ENCODE data around the gene FOXO4.
"Not testable (repeated sequence)": the region's sequence is repeated elsewhere in the genome, so short reads cannot be mapped to it uniquely, and the experiment has no call there.

Gene FOXO4

DNA sequence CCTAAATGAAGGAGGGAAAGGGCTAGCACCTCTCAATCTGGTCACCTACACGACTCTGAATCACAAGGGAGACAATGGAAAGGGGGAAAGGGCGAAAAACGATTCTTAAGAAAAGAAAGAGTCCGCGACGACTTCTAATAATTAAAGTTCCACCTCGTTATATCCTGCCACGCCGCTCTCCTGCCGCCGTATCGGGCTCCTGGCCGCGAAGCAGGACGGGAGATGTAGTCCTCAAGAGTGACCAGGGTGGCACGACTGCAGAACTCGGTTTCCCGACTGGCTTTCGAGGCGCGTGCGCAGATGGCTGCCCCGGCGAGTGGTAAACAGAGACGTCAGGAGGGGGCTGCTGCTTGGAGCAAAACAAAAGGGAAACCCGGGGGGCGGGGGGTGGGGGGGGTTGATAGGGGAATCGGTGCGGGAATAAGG, at the start of gene FOXO4:
TSS of gene FOXO4 (plus strand) at position 297 of the 426 bp plus-strand sequence. CDS start 678 bp downstream, outside the sequence.
- DNase-seq, result peak; percentile 16 to 93 (median 82)

DNA sequence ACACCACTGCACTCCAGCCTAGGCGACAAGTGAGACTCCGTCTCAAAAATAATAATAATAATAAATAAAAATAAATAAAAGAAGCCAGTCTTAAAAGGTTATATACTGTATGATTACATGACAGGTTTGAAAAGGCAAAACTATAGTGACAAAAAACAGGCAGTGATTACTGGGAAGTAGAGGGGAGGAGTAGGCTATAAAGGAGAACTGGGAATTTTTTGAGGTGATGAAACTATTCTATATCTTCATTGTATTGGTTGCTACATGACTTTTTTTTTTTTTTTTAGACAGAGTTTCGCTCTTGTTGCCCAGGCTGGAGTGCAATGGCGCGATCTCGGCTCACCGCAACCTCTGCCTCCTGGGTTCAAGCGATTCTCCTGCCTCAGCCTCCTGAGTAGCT, 47.8 kb upstream of the FOXO4 start:
- DNase-seq, result not testable (repeated sequence)

- DNase-seq, result no peak
These were observed 42.9 kb upstream of the FOXO4 start for GRCh38 chrX:71052721-71053120.

DNA sequence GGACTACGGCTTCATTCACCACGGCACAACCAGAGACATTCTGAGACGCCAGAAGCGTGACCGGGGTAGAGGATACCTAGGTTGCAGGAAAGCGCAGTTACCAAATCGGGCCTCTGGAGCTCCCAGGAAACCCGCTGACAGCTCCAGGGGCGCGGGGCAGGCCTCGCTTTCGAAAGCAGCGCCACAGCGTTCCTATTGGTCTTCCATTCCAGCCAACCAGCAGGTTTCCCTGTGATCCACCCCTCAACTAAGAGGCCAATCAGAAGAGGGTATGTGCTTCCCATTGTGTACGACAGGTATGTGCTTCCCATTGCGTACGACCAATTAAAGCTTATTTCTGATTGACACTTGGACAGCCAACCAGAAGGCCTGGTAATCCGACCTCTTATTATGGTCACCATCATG, 42.4 kb upstream of the FOXO4 start:
- peak in 6 of 58 donors; percentile 0 to 4 (median 0) for DNase-seq

GRCh38 chrX:71056867-71057266, 38.8 kb upstream of the FOXO4 start:
- DNase-seq, result no peak

DNA sequence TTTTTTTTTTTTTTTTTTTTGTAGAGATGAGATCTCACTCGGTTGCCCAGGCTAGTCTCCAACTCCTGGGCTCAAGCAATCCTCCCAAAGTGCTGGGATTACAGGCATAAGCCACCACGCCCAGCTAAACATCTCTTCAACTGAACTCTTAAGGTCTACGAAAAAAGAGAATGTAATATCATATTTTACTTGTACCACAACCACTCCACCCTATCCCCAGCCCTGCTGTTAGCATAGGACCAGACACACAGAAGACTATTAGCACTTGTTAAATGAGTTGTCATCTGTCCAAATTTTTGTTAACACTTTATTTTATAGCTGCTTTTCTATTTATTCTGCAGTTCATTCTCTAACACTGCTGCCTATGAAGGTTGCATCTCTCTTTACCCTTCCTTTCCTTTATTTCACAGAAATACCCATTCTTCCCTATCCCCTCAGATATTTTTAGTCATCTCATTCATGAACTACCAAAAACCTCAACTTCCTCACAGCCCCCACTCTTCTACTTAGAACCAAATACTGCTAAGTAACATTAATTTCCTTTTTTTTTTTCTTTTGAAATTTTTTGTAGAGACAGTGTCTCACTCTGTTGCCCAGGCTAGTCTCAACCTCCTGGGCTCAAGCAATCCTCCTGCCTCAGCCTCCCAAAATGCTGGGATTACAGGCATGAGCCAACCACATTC, 37.7 kb upstream of the FOXO4 start:
- DNase-seq, result no peak

- DNase-seq, result no peak
These were observed 35.5 kb upstream of the FOXO4 start for GRCh38 chrX:71060127-71060526.

DNA sequence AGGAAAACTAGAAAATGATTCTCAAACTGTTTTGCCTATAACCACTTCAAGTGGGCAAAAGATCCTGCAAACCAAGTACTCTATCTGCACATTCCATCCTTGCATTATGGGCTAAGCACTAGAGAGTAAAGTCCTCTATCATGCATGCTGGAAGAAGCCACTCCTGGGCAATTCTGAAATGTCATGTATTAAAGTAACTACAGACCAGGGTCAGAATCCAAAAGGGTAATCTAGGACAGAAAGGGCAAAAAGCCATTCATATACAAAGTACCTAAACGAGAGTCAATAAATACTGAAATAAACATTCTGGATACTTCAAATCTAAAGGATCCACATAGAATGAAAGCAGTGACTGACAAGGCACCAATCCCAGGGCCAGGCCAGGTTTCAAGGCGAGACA, 28.6 kb upstream of the FOXO4 start:
- DNase-seq, result no peak

GRCh38 chrX:71067712-71068043, 28.0 kb upstream of the FOXO4 start:
- DNase-seq, result peak in 5 of 58 donors; percentile 2 to 17 (median 17)

DNA sequence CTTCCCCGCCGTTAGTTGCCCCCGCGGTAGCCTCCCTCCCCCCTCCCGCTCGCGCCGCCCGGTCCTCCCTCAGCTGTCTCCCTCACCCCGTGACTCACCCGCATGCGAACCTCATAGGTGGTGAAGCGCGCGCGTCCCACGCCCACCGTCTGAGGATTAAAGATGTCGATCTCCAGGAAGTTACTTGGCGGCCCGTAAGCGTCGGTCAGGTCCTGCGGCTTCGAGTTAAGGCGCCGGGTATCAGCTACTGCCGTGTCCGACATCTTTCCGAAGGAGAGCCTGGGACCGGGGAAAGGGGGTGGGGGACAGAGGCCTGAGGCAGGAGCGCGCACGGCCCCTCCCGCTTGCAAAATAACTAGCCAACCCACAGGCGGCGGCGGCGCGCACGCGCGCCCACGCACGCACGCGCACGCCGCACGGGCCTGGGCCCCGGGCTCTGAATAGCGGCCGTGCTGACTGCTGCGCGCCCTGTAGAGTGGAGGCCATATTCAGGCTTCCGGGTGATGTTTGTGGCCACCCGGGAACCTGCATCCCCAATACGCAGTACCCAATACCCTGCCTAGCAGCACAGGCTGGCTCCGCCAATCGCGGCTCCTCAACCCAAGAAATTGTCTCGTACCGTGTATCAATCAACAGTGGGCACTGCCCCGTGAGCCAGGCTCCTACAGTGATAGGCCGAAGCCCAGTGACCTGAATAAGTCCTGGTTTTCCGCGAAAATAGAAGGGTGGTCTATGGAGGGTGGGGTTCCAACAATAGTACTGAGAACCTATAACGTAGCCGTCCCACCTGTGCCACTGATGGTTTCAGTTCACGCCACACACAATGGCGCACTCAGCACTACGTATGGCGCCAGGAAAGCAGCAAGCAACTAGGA, 27.4 kb upstream of the FOXO4 start, which contains the start of gene SNX12:
TSS of gene SNX12 (minus strand) at position 291 of the 875 bp plus-strand sequence. CDS start at position 263, 28 bp downstream.
- peak; percentile 29 to 94 (median 86) for DNase-seq

- no peak for DNase-seq
These were observed 25.1 kb upstream of the FOXO4 start for GRCh38 chrX:71070531-71070930.

DNA sequence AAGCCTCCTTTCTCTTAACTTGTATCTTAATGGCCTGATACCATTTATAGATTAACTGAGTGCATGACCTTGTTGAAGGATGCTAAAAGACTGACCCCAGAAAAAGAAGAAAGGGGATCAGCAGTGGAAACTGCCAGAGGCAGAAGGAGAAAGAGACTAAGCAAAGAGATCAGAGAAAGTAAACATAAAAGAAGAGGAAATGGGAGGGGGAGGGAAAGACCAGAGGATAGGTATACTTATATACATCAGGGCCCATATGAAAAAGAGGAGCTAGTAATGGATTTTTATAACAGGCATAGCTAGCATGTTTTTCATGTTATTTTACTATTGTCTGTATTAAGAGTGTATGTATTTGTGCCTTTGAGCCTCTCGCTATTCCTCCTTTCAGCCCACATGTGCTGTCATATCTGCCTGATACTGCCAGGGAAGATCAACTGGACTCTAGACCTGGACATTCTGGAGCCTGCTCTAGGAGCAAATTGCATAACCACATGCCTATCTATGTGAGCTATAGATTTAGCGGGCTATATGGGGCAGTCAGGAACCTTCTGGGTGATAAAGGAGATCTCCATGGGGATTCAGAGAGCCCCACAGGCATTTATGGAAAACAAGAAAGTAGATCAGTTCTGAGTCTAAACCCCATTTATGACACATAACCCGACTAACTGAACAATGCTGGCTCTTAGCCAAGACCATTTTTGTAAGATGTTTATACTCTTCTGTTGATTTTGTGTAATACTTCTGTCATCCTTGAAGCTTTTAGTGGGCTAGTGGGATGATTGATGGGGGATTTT, 14.1 kb upstream of the FOXO4 start:
- no peak for DNase-seq

DNA sequence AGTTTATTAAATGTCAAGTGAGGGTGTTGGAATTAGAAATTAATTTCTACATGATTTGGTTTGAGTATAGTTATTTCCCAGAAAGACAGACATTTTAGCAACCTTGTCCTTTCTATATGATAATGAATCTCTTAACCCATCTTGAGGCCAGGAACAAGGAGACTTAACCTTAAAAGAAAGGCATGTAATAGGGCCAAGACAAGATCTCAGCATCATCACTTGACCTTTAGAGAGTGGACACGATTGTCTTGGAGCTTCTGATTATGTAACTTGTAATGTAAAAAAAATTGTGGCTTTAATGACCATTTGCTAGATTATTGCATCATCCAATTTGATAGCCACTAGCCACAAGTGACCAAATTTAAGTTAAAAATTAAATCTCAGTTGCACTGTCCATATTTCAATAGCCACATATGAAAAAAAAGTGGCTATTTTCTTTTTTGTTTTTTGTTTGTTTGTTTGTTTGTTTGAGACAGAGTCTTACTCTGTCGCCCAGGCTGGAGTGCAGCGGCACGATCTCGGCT, 13.5 kb upstream of the FOXO4 start:
- no peak for DNase-seq

GRCh38 chrX:71082822-71083221, 12.8 kb upstream of the FOXO4 start:
- DNase-seq, result no peak

DNA sequence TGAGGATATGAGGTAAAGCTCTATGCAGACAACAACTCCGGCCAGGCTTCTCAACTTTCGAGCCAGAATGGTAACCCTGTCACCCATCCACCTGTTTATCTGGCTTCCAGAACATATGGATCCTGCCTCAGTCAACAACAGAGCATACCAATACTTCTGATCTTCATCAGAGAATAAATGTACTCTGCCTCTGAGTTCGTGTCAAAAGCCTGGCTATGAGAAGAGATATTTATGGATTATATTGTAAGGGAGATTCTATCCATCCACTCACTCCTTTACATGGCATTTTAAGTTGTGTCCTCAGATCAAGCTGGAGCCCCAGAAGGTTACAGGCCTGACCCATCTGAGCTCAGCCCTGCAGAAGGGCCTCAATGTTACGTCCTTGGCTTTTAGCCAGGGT, 9.8 kb upstream of the FOXO4 start:
- no peak for DNase-seq

DNA sequence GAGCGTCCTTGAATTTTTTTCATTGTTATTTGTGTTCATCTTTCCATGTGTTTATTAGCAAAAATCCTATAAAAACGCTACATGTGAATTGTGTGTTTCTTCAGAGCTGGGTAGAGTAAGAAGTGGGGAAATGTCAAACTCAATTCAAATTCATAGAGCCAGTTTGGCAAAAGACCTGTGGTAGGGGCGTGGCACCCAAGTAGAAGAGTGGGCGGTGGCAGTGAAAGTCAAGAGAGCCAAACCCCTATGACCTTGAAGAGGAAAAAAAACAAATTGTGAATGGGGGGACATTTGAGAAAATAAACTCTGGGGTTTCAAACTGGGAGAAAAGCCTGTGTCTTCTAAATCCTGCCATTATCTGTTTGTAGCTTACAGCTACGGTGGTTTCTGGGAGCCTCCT, 4.4 kb upstream of the FOXO4 start:
- no peak for DNase-seq

- DNase-seq, result no peak
These were observed 618 bp upstream of the FOXO4 start for GRCh38 chrX:71095033-71095432.

GRCh38 chrX:71095981-71096759, 519 bp downstream of the FOXO4 start:
- peak in 7 of 58 donors; percentile 1 to 85 (median 41) for DNase-seq

DNA sequence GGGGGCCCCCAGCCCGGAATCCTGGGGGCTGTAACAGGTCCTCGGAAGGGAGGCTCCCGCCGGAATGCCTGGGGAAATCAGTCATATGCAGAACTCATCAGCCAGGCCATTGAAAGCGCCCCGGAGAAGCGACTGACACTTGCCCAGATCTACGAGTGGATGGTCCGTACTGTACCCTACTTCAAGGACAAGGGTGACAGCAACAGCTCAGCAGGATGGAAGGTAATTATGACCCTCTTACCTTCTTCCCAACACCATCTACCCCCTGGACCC, 1.0 kb downstream of the FOXO4 start:
- DNase-seq, result no peak

DNA sequence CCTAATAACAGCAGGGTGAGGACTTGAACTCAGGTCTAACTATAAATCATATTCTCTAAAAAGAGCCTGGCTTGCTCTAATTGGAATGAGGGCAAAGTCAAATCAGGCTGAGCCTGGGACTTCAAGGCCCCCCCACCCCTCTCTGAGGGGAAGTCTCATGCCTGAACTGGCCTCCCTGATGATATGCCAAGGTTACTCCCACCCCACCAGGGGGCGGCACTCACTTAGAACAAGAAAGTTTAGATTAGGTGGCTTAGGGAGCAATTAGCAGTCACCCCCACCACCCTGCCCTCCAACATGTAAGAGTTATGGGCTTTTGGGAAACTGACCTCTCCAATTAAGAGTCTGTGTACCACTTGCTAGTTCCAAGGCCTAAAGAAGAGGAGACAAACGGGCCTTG, 2.7 kb downstream of the FOXO4 start:
- DNase-seq, result peak in 33 of 58 donors; percentile 1 to 52 (median 9)

DNA sequence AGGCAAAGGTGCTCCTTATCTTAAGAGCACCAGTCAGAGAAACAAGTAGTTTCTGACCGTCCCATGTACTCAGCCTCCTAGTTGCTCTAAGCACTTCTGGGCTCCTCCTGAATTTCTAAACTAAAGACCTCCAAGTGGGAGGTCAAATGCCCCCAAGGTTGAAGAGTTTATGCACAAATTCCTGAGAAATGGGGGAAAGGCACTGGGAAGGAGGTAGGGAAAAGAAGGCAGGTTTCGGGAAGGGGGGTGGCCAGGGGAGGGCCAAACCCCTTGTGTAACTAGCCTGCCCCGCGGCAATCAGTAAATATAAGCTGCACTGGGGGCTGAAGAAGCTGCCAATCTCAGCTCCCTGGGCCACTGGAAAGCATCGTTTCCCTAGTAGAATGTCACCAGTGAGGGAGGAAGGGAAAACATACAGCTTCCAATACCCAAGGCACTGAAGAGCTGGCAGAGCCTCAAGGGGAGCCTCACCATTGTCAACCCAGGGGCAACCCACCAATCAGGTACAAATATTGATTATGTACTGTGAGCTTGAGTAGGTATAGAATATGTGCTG, 3.4 kb downstream of the FOXO4 start:
- no peak for DNase-seq

Measured in anterior cingulate cortex (tissue), 58 donors.